ENCODE results near the gene CDK5RAP2. TPM values are rescaled to one million over a fixed set of nuclear protein-coding genes. Genes with fewer than 3 reads are reported as not detected.

Gene CDK5RAP2
- polyA plus RNA-seq, 1 donor (not counting 4 experiments of a cell fraction or from before 2014, with no cell fraction given), result 22.4 TPM

DNA sequence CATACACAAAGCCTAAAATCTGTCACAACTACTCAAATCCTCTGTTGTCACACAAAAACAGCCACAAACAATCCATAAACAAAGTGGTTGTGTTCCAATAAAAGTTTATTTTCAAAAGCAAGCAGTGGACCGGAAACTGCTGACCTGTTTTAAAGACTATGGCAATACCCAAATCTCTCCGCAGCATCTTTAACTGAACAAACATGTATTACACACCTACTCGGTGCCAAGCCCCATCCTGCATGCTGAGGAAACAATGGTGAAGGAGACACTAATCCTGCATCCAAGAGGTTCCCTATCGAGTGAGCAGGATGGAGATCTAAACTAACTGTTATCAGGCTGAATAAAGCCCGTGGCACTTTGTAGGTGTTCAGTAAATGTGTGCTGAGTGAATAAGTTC, 11.2 kb downstream of the CDK5RAP2 start:
- FAIRE-seq, result no peak
- dilution Hi-C loops (cut with MboI; ENCODE audit: extremely low pct_ligation_motif_present, low sequenced_read_pairs), result no loop called here
- no peaks in the 10 kb centered on the region for H3K9me3 ChIP-seq (ENCODE audit: control insufficient read depth, low read depth, low read length)
- H3K4me2 ChIP-seq (ENCODE audit: control insufficient read depth, extremely low read depth, insufficient read depth, low read depth, low read length), result no peak overlapping the region
- H3K9ac ChIP-seq (ENCODE audit: control insufficient read depth, extremely low read depth, insufficient read depth, low read length), result no peak overlapping the region
- H3K9me1 ChIP-seq (ENCODE audit: control insufficient read depth, extremely low read depth, insufficient read depth, low read length), result no peaks in the 10 kb centered on the region
- no peak overlapping the region for H3K4me3 ChIP-seq (ENCODE audit: control insufficient read depth in 2 of 3, extremely low read depth in 1 of 3, insufficient read depth in 2 of 3, low read depth in 1 of 3, low read length in 3 of 3)
- no peaks in the 10 kb centered on the region for H3K4me1 ChIP-seq (ENCODE audit: control insufficient read depth, extremely low read depth, insufficient read depth, low read length)
- no peak for TF ChIP-seq EZH2 (IDR thresholded peaks at IDR 0.05; ENCODE audit: low read length)
- TF ChIP-seq, protein P1, sequence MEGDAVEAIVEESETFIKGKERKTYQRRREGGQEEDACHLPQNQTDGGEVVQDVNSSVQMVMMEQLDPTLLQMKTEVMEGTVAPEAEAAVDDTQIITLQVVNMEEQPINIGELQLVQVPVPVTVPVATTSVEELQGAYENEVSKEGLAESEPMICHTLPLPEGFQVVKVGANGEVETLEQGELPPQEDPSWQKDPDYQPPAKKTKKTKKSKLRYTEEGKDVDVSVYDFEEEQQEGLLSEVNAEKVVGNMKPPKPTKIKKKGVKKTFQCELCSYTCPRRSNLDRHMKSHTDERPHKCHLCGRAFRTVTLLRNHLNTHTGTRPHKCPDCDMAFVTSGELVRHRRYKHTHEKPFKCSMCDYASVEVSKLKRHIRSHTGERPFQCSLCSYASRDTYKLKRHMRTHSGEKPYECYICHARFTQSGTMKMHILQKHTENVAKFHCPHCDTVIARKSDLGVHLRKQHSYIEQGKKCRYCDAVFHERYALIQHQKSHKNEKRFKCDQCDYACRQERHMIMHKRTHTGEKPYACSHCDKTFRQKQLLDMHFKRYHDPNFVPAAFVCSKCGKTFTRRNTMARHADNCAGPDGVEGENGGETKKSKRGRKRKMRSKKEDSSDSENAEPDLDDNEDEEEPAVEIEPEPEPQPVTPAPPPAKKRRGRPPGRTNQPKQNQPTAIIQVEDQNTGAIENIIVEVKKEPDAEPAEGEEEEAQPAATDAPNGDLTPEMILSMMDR (optimal IDR thresholded peaks at IDR 0.05 in 1 of 3, IDR thresholded peaks at IDR 0.05 in 1 of 3, conservative IDR thresholded peaks at IDR 0.05 in 1 of 3; ENCODE audit: extremely low read depth in 1 of 3, insufficient read depth in 2 of 3, low read length in 3 of 3), result no peak
- peaks cover 13 to 30% of the 10 kb centered on the region in 2 experiments for H3K36me3 ChIP-seq (ENCODE audit: control insufficient read depth in 2 of 2, extremely low read depth in 1 of 2, insufficient read depth in 2 of 2, low read length in 2 of 2)
- DNase-seq (ENCODE audit: low read depth, low spot score), result no peak
- H4K20me1 ChIP-seq (ENCODE audit: control insufficient read depth, extremely low read depth, insufficient read depth, low read length), result no peaks in the 10 kb centered on the region
- peaks cover 8% of the 10 kb centered on the region for H3K79me2 ChIP-seq (ENCODE audit: control insufficient read depth, insufficient read depth, low read length)
- H3K27ac ChIP-seq (ENCODE audit: control insufficient read depth, insufficient read depth, low read length), result no peak overlapping the region
- H2AFZ ChIP-seq (ENCODE audit: control insufficient read depth, low read length), result no peak overlapping the region
- H3K27me3 ChIP-seq (ENCODE audit: control insufficient read depth, extremely low read depth, insufficient read depth, low read length), result no peaks in the 10 kb centered on the region

DNA sequence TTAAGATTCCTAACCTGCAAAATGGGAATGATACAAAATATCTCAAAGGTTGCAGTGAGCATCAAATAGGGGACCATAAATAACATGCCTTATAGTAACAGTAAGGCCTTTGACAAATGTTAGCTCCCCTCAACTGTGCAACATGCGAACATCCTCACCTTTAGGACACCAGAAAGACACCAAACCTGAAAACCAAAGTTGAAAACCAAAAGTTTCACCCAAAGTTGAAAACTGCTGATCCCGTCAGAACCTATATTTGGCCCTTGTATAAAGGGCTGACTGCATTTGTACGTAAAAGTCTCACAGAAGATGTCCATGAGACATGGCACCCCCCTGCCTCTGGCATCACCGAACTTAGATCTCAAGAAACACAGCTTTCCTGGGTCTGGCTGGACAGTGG, 12.1 kb downstream of the CDK5RAP2 start:
- Histone ChIP-seq H3K79me2 (ENCODE audit: control insufficient read depth, insufficient read depth, low read length) (peaks cover 9% of the 10 kb centered on the region), H3K4me3 (ENCODE audit: control insufficient read depth in 2 of 3, extremely low read depth in 1 of 3, insufficient read depth in 2 of 3, low read depth in 1 of 3, low read length in 3 of 3) (no peak overlapping the region), H3K27ac (ENCODE audit: control insufficient read depth, insufficient read depth, low read length) (no peak overlapping the region), H3K4me2 (ENCODE audit: control insufficient read depth, extremely low read depth, insufficient read depth, low read depth, low read length) (no peak overlapping the region), H3K9ac (ENCODE audit: control insufficient read depth, extremely low read depth, insufficient read depth, low read length) (no peak overlapping the region), H3K9me3 (ENCODE audit: control insufficient read depth, low read depth, low read length) (no peaks in the 10 kb centered on the region), H2AFZ (ENCODE audit: control insufficient read depth, low read length) (no peak overlapping the region), H3K9me1 (ENCODE audit: control insufficient read depth, extremely low read depth, insufficient read depth, low read length) (no peaks in the 10 kb centered on the region), H4K20me1 (ENCODE audit: control insufficient read depth, extremely low read depth, insufficient read depth, low read length) (no peaks in the 10 kb centered on the region), H3K36me3 (ENCODE audit: control insufficient read depth in 2 of 2, extremely low read depth in 1 of 2, insufficient read depth in 2 of 2, low read length in 2 of 2) (peaks cover 13 to 29% of the 10 kb centered on the region in 2 experiments), H3K27me3 (ENCODE audit: control insufficient read depth, extremely low read depth, insufficient read depth, low read length) (no peaks in the 10 kb centered on the region), H3K4me1 (ENCODE audit: control insufficient read depth, extremely low read depth, insufficient read depth, low read length) (peaks cover 5% of the 10 kb centered on the region)
- TF ChIP-seq, protein P1 (optimal IDR thresholded peaks at IDR 0.05 in 1 of 3, IDR thresholded peaks at IDR 0.05 in 1 of 3, conservative IDR thresholded peaks at IDR 0.05 in 1 of 3; ENCODE audit: extremely low read depth in 1 of 3, insufficient read depth in 2 of 3, low read length in 3 of 3), result no peak
- no peak for TF ChIP-seq EZH2 (IDR thresholded peaks at IDR 0.05; ENCODE audit: low read length)
- no peak for DNase-seq (ENCODE audit: low read depth, low spot score)
- no peak for FAIRE-seq
- dilution Hi-C loops (cut with MboI; ENCODE audit: extremely low pct_ligation_motif_present, low sequenced_read_pairs), result no loop called here
